Measurements from ENCODE around the gene OVCH2. TPM values are rescaled to one million over a fixed set of nuclear protein-coding genes. Genes with fewer than 3 reads are reported as not detected.

OVCH2 gene
- total and polyA plus RNA-seq, 2 experiments from 2014 or later, result 0.42 to 1.3 TPM

DNA sequence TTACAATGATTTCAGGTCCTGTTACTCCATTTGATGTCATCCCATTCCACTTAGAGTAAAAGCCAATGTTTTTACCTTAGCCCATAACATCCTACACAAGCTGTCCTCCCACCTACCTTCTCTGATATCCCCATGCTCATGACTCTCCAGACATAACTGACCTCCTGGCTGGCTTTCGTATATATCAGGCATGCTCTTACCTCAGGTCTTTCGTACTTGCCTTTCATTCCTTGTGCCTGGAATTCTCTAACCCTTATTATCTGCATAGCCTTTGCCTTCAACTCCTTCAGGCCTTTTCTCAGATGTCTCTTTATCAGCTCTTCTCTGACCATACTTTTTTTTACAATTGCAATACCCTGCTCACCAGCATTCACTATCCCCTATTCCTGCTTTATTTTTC lies 22.7 kb downstream of the OVCH2 start:
- no peak overlapping the region for H3K4me3 Mint-ChIP-seq
- Histone ChIP-seq H3K79me2 (replicated peaks; ENCODE audit: insufficient read depth) (no peaks in the 10 kb centered on the region), H3K36me3 (ENCODE audit: insufficient read depth) (no peaks in the 10 kb centered on the region), H2AFZ (no peak overlapping the region), H3K4me3 (no peak overlapping the region), H3K4me1 (ENCODE audit: insufficient read depth) (peaks cover 18% of the 10 kb centered on the region), H3K27me3 (ENCODE audit: insufficient read depth) (no peaks in the 10 kb centered on the region), H4K20me1 (replicated peaks; ENCODE audit: insufficient read depth) (no peaks in the 10 kb centered on the region), H3K27ac (ENCODE audit: low read depth) (no peak overlapping the region), H3F3A (replicated peaks; ENCODE audit: low read depth) (no peaks in the 10 kb centered on the region), H3K4me2 (no peak overlapping the region), H3K9me2 (ENCODE audit: insufficient read depth) (no peaks in the 10 kb centered on the region; the same call in 1 of the 2 replicates)
- ATAC-seq, result no peak
- H3K36me3 Mint-ChIP-seq (ENCODE audit: low read depth), result no peaks in the 10 kb centered on the region
- H3K4me1 Mint-ChIP-seq, result peaks cover 23% of the 10 kb centered on the region
- peaks cover 9% of the 10 kb centered on the region for H3K27me3 Mint-ChIP-seq (ENCODE audit: insufficient read depth, low read depth, poor library complexity)
- H3K27ac Mint-ChIP-seq, result no peak overlapping the region
- peaks cover 3% of the 10 kb centered on the region; the same call in 1 of the 3 replicates for H3K9me3 Mint-ChIP-seq
- TF ChIP-seq, protein P1, sequence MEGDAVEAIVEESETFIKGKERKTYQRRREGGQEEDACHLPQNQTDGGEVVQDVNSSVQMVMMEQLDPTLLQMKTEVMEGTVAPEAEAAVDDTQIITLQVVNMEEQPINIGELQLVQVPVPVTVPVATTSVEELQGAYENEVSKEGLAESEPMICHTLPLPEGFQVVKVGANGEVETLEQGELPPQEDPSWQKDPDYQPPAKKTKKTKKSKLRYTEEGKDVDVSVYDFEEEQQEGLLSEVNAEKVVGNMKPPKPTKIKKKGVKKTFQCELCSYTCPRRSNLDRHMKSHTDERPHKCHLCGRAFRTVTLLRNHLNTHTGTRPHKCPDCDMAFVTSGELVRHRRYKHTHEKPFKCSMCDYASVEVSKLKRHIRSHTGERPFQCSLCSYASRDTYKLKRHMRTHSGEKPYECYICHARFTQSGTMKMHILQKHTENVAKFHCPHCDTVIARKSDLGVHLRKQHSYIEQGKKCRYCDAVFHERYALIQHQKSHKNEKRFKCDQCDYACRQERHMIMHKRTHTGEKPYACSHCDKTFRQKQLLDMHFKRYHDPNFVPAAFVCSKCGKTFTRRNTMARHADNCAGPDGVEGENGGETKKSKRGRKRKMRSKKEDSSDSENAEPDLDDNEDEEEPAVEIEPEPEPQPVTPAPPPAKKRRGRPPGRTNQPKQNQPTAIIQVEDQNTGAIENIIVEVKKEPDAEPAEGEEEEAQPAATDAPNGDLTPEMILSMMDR (conservative IDR thresholded peaks at IDR 0.05; ENCODE audit: low read depth in 2 of 2), result no peak
- TF ChIP-seq ZNF114 (CRISPR knock-in tag; IDR thresholded peaks at IDR 0.05), result no peak
- TF ChIP-seq, protein P2, sequence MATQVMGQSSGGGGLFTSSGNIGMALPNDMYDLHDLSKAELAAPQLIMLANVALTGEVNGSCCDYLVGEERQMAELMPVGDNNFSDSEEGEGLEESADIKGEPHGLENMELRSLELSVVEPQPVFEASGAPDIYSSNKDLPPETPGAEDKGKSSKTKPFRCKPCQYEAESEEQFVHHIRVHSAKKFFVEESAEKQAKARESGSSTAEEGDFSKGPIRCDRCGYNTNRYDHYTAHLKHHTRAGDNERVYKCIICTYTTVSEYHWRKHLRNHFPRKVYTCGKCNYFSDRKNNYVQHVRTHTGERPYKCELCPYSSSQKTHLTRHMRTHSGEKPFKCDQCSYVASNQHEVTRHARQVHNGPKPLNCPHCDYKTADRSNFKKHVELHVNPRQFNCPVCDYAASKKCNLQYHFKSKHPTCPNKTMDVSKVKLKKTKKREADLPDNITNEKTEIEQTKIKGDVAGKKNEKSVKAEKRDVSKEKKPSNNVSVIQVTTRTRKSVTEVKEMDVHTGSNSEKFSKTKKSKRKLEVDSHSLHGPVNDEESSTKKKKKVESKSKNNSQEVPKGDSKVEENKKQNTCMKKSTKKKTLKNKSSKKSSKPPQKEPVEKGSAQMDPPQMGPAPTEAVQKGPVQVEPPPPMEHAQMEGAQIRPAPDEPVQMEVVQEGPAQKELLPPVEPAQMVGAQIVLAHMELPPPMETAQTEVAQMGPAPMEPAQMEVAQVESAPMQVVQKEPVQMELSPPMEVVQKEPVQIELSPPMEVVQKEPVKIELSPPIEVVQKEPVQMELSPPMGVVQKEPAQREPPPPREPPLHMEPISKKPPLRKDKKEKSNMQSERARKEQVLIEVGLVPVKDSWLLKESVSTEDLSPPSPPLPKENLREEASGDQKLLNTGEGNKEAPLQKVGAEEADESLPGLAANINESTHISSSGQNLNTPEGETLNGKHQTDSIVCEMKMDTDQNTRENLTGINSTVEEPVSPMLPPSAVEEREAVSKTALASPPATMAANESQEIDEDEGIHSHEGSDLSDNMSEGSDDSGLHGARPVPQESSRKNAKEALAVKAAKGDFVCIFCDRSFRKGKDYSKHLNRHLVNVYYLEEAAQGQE (IDR thresholded peaks at IDR 0.05; ENCODE audit: unreplicated experiment), result no peak
- TF ChIP-seq CREB1 (CRISPR knock-in tag; IDR thresholded peaks at IDR 0.05; ENCODE audit: low read depth), result no peak
- no peak for TF ChIP-seq POLR2AphosphoS5 (IDR thresholded peaks at IDR 0.05; ENCODE audit: low read depth)
- TF ChIP-seq, protein P3, sequence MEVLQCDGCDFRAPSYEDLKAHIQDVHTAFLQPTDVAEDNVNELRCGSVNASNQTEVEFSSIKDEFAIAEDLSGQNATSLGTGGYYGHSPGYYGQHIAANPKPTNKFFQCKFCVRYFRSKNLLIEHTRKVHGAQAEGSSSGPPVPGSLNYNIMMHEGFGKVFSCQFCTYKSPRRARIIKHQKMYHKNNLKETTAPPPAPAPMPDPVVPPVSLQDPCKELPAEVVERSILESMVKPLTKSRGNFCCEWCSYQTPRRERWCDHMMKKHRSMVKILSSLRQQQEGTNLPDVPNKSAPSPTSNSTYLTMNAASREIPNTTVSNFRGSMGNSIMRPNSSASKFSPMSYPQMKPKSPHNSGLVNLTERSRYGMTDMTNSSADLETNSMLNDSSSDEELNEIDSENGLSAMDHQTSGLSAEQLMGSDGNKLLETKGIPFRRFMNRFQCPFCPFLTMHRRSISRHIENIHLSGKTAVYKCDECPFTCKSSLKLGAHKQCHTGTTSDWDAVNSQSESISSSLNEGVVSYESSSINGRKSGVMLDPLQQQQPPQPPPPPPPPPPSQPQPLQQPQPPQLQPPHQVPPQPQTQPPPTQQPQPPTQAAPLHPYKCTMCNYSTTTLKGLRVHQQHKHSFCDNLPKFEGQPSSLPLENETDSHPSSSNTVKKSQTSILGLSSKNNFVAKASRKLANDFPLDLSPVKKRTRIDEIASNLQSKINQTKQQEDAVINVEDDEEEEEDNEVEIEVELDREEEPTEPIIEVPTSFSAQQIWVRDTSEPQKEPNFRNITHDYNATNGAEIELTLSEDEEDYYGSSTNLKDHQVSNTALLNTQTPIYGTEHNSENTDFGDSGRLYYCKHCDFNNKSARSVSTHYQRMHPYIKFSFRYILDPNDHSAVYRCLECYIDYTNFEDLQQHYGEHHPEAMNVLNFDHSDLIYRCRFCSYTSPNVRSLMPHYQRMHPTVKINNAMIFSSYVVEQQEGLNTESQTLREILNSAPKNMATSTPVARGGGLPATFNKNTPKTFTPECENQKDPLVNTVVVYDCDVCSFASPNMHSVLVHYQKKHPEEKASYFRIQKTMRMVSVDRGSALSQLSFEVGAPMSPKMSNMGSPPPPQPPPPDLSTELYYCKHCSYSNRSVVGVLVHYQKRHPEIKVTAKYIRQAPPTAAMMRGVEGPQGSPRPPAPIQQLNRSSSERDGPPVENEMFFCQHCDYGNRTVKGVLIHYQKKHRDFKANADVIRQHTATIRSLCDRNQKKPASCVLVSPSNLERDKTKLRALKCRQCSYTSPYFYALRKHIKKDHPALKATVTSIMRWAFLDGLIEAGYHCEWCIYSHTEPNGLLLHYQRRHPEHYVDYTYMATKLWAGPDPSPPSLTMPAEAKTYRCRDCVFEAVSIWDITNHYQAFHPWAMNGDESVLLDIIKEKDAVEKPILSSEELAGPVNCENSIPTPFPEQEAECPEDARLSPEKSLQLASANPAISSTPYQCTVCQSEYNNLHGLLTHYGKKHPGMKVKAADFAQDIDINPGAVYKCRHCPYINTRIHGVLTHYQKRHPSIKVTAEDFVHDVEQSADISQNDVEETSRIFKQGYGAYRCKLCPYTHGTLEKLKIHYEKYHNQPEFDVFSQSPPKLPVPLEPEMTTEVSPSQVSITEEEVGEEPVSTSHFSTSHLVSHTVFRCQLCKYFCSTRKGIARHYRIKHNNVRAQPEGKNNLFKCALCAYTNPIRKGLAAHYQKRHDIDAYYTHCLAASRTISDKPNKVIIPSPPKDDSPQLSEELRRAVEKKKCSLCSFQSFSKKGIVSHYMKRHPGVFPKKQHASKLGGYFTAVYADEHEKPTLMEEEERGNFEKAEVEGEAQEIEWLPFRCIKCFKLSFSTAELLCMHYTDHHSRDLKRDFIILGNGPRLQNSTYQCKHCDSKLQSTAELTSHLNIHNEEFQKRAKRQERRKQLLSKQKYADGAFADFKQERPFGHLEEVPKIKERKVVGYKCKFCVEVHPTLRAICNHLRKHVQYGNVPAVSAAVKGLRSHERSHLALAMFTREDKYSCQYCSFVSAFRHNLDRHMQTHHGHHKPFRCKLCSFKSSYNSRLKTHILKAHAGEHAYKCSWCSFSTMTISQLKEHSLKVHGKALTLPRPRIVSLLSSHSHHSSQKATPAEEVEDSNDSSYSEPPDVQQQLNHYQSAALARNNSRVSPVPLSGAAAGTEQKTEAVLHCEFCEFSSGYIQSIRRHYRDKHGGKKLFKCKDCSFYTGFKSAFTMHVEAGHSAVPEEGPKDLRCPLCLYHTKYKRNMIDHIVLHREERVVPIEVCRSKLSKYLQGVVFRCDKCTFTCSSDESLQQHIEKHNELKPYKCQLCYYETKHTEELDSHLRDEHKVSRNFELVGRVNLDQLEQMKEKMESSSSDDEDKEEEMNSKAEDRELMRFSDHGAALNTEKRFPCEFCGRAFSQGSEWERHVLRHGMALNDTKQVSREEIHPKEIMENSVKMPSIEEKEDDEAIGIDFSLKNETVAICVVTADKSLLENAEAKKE (CRISPR knock-in tag; IDR thresholded peaks at IDR 0.05), result no peak
- no peak for TF ChIP-seq ZNF331 (CRISPR knock-in tag; IDR thresholded peaks at IDR 0.05; ENCODE audit: low read depth)
- TF ChIP-seq STAT1 (IDR thresholded peaks at IDR 0.05; ENCODE audit: unreplicated experiment), result no peak
- TF ChIP-seq EZH2phosphoT487 (IDR thresholded peaks at IDR 0.05; ENCODE audit: unreplicated experiment), result no peak
- TF ChIP-seq NANOG (IDR thresholded peaks at IDR 0.05; ENCODE audit: borderline replicate concordance), result no peak
- no peak for TF ChIP-seq JUNB (IDR thresholded peaks at IDR 0.05; ENCODE audit: unreplicated experiment)
- no peak for TF ChIP-seq EZH2 (IDR thresholded peaks at IDR 0.05; ENCODE audit: low read depth, unreplicated experiment)
- DNase-seq (ENCODE audit: low spot score), result no peak
